ENCODE results near the gene AGRN. TPM values are rescaled to one million over a fixed set of nuclear protein-coding genes. Genes with fewer than 3 reads are reported as not detected.
"Not testable (repeated sequence)": the region's sequence is repeated elsewhere in the genome, so short reads cannot be mapped to it uniquely, and the experiment has no call there.

Gene AGRN
- total RNA-seq, 1 donor from 2014 or later = 1,083 TPM

- DNase-seq (ENCODE audit: low read depth) = no peak
Measured at GRCh38 chr1:1067284-1067859, 47.5 kb downstream of the AGRN start.

GRCh38 chr1:1067860-1068516, 48.1 kb downstream of the AGRN start:
- no peak for DNase-seq (ENCODE audit: low read depth)

- no peak for DNase-seq (ENCODE audit: low read depth)
Measured at GRCh38 chr1:1068517-1069055, 48.7 kb downstream of the AGRN start.

GRCh38 chr1:1069056-1069710, 49.3 kb downstream of the AGRN start:
- DNase-seq (ENCODE audit: low read depth) = peak; percentile 40

- DNase-seq (ENCODE audit: low read depth) = peak; percentile 21
Measured at GRCh38 chr1:1069711-1070676, 50.1 kb downstream of the AGRN start.

GRCh38 chr1:1071486-1072298, 51.8 kb downstream of the AGRN start:
- DNase-seq (ENCODE audit: low read depth) = no peak

- no peak for DNase-seq (ENCODE audit: low read depth)
Measured at GRCh38 chr1:1072299-1072848, 52.5 kb downstream of the AGRN start.

GRCh38 chr1:1072849-1073742, 53.2 kb downstream of the AGRN start:
- no peak for DNase-seq (ENCODE audit: low read depth)

- DNase-seq (ENCODE audit: low read depth) = no peak
Measured at GRCh38 chr1:1073743-1074587, 54.0 kb downstream of the AGRN start, which contains the start of gene RNF223. Gene RNF223, minus strand, starts transcription at chr1:1074306. Its CDS starts 1,740 bp downstream, at chr1:1072566.

- DNase-seq (ENCODE audit: low read depth) = no peak
Measured at GRCh38 chr1:1074631-1075147, 54.8 kb downstream of the AGRN start.

- DNase-seq (ENCODE audit: low read depth) = no peak
Measured at GRCh38 chr1:1075148-1075935, 55.4 kb downstream of the AGRN start.

GRCh38 chr1:1077396-1077795, 57.5 kb downstream of the AGRN start:
- not testable (repeated sequence) for DNase-seq (ENCODE audit: low read depth)

GRCh38 chr1:1079408-1080121, 59.6 kb downstream of the AGRN start:
- DNase-seq (ENCODE audit: low read depth) = peak; percentile 89

GRCh38 chr1:1080122-1080757, 60.3 kb downstream of the AGRN start:
- DNase-seq (ENCODE audit: low read depth) = peak; percentile 33

GRCh38 chr1:1080951-1081310, 61.0 kb downstream of the AGRN start:
- DNase-seq (ENCODE audit: low read depth) = no peak

Measured in renal cortical epithelial cell (primary cell).